ENCODE measurements around the gene FCGR3B. TPM values are rescaled to one million over a fixed set of nuclear protein-coding genes. Genes with fewer than 3 reads are reported as not detected.
"Not testable (repeated sequence)": the region's sequence is repeated elsewhere in the genome, so short reads cannot be mapped to it uniquely, and the experiment has no call there.

FCGR3B gene
- total and polyA plus RNA-seq, 2 experiments from 2014 or later, result not detected

- H3K9me3 Mint-ChIP-seq; H3K4me3 ChIP-seq; H3K27ac ChIP-seq (ENCODE audit: low read depth); H3K9me2 ChIP-seq (ENCODE audit: insufficient read depth); H3K4me2 ChIP-seq; H3K4me3 Mint-ChIP-seq; H3K36me3 Mint-ChIP-seq (ENCODE audit: low read depth); H2AFZ ChIP-seq; H3K36me3 ChIP-seq (ENCODE audit: insufficient read depth); H3K4me1 ChIP-seq (ENCODE audit: insufficient read depth); DNase-seq (ENCODE audit: low spot score); H3K27ac Mint-ChIP-seq; H3K79me2 ChIP-seq (replicated peaks; ENCODE audit: insufficient read depth); H3K27me3 ChIP-seq (ENCODE audit: insufficient read depth); H4K20me1 ChIP-seq (replicated peaks; ENCODE audit: insufficient read depth); H3K27me3 Mint-ChIP-seq (ENCODE audit: insufficient read depth, low read depth, poor library complexity); H3F3A ChIP-seq (replicated peaks; ENCODE audit: low read depth); H3K4me1 Mint-ChIP-seq; ATAC-seq: not testable (repeated sequence)
Measured at GRCh38 chr1:161639203-161639602, 8.2 kb upstream of the FCGR3B start.

- not testable (repeated sequence) for H3K27me3 ChIP-seq (ENCODE audit: insufficient read depth); H4K20me1 ChIP-seq (replicated peaks; ENCODE audit: insufficient read depth); H3K4me1 ChIP-seq (ENCODE audit: insufficient read depth); H3K79me2 ChIP-seq (replicated peaks; ENCODE audit: insufficient read depth); H3K4me3 Mint-ChIP-seq; H3K9me3 Mint-ChIP-seq; DNase-seq (ENCODE audit: low spot score); ATAC-seq; H2AFZ ChIP-seq; H3K36me3 Mint-ChIP-seq (ENCODE audit: low read depth); H3K4me2 ChIP-seq; H3K27ac Mint-ChIP-seq; H3K4me1 Mint-ChIP-seq; H3K36me3 ChIP-seq (ENCODE audit: insufficient read depth); H3K27ac ChIP-seq (ENCODE audit: low read depth); H3K27me3 Mint-ChIP-seq (ENCODE audit: insufficient read depth, low read depth, poor library complexity); H3K9me2 ChIP-seq (ENCODE audit: insufficient read depth); H3F3A ChIP-seq (replicated peaks; ENCODE audit: low read depth); H3K4me3 ChIP-seq
Measured at GRCh38 chr1:161638251-161638993, 7.4 kb upstream of the FCGR3B start.

GRCh38 chr1:161636976-161637375 lies 6.0 kb upstream of the FCGR3B start:
- not testable (repeated sequence) for H3K27me3 ChIP-seq (ENCODE audit: insufficient read depth); H3F3A ChIP-seq (replicated peaks; ENCODE audit: low read depth); H2AFZ ChIP-seq; H3K27ac ChIP-seq (ENCODE audit: low read depth); H3K4me2 ChIP-seq; H3K79me2 ChIP-seq (replicated peaks; ENCODE audit: insufficient read depth); H3K4me1 ChIP-seq (ENCODE audit: insufficient read depth); H3K4me1 Mint-ChIP-seq; H3K36me3 Mint-ChIP-seq (ENCODE audit: low read depth); H3K9me3 Mint-ChIP-seq; ATAC-seq; H3K4me3 Mint-ChIP-seq; H3K27me3 Mint-ChIP-seq (ENCODE audit: insufficient read depth, low read depth, poor library complexity); H3K36me3 ChIP-seq (ENCODE audit: insufficient read depth); H3K27ac Mint-ChIP-seq; H3K9me2 ChIP-seq (ENCODE audit: insufficient read depth); H3K4me3 ChIP-seq; DNase-seq (ENCODE audit: low spot score); H4K20me1 ChIP-seq (replicated peaks; ENCODE audit: insufficient read depth)

- H3K4me3 ChIP-seq; H2AFZ ChIP-seq; H3K27me3 Mint-ChIP-seq (ENCODE audit: insufficient read depth, low read depth, poor library complexity); H3K36me3 ChIP-seq (ENCODE audit: insufficient read depth); H3K9me2 ChIP-seq (ENCODE audit: insufficient read depth); H3K27ac ChIP-seq (ENCODE audit: low read depth); H3K36me3 Mint-ChIP-seq (ENCODE audit: low read depth); H3K27ac Mint-ChIP-seq; H3K79me2 ChIP-seq (replicated peaks; ENCODE audit: insufficient read depth); H3K4me3 Mint-ChIP-seq; H4K20me1 ChIP-seq (replicated peaks; ENCODE audit: insufficient read depth); DNase-seq (ENCODE audit: low spot score); ATAC-seq; H3K9me3 Mint-ChIP-seq; H3F3A ChIP-seq (replicated peaks; ENCODE audit: low read depth); H3K27me3 ChIP-seq (ENCODE audit: insufficient read depth); H3K4me1 Mint-ChIP-seq; H3K4me2 ChIP-seq; H3K4me1 ChIP-seq (ENCODE audit: insufficient read depth): not testable (repeated sequence)
Measured at GRCh38 chr1:161636189-161636782, 5.3 kb upstream of the FCGR3B start.

GRCh38 chr1:161634993-161635392 lies 4.0 kb upstream of the FCGR3B start:
- not testable (repeated sequence) for H3K4me1 Mint-ChIP-seq; H3F3A ChIP-seq (replicated peaks; ENCODE audit: low read depth); H3K27me3 ChIP-seq (ENCODE audit: insufficient read depth); H2AFZ ChIP-seq; H3K27ac Mint-ChIP-seq; H3K36me3 ChIP-seq (ENCODE audit: insufficient read depth); H3K9me2 ChIP-seq (ENCODE audit: insufficient read depth); H4K20me1 ChIP-seq (replicated peaks; ENCODE audit: insufficient read depth); H3K79me2 ChIP-seq (replicated peaks; ENCODE audit: insufficient read depth); H3K27ac ChIP-seq (ENCODE audit: low read depth); H3K4me1 ChIP-seq (ENCODE audit: insufficient read depth); H3K36me3 Mint-ChIP-seq (ENCODE audit: low read depth); H3K4me2 ChIP-seq; H3K4me3 ChIP-seq; H3K9me3 Mint-ChIP-seq; ATAC-seq; DNase-seq (ENCODE audit: low spot score); H3K27me3 Mint-ChIP-seq (ENCODE audit: insufficient read depth, low read depth, poor library complexity); H3K4me3 Mint-ChIP-seq

- not testable (repeated sequence) for H3F3A ChIP-seq (replicated peaks; ENCODE audit: low read depth); H3K9me3 Mint-ChIP-seq; H3K9me2 ChIP-seq (ENCODE audit: insufficient read depth); H3K27ac ChIP-seq (ENCODE audit: low read depth); H3K4me1 ChIP-seq (ENCODE audit: insufficient read depth); H3K4me2 ChIP-seq; DNase-seq (ENCODE audit: low spot score); H3K27ac Mint-ChIP-seq; H3K4me3 ChIP-seq; ATAC-seq; H3K4me3 Mint-ChIP-seq; H3K4me1 Mint-ChIP-seq; H4K20me1 ChIP-seq (replicated peaks; ENCODE audit: insufficient read depth); H3K79me2 ChIP-seq (replicated peaks; ENCODE audit: insufficient read depth); H3K36me3 Mint-ChIP-seq (ENCODE audit: low read depth); H3K36me3 ChIP-seq (ENCODE audit: insufficient read depth); H3K27me3 ChIP-seq (ENCODE audit: insufficient read depth); H2AFZ ChIP-seq; H3K27me3 Mint-ChIP-seq (ENCODE audit: insufficient read depth, low read depth, poor library complexity)
Measured at GRCh38 chr1:161630128-161630742, 741 bp downstream of the FCGR3B start.

All from GM23338 (cell line).